ENCODE results near the gene FERMT1. TPM values are rescaled to one million over a fixed set of nuclear protein-coding genes. Genes with fewer than 3 reads are reported as not detected.

The FERMT1 gene
- total and polyA plus RNA-seq, 2 of the 13 experiments (the other 11 are each of a cell fraction or from before 2014, with no cell fraction given) = 15.8 to 29.5 TPM

- TF ChIP-seq PBX3 (CRISPR knock-in tag; IDR thresholded peaks at IDR 0.05; ENCODE audit: borderline replicate concordance) = peak; percentile 89; the same call in 1 of the 2 replicates
- 0 out of 2 replicates have a peak, but pooled peaks have one; percentile 1 for TF ChIP-seq STAT5B (CRISPR knock-in tag; IDR thresholded peaks at IDR 0.05)
- TF ChIP-seq IRF2 (CRISPR knock-in tag; IDR thresholded peaks at IDR 0.05) = peak; percentile 80
- peak; percentile 39; the same call in 1 of the 2 replicates for TF ChIP-seq ZNF317 (CRISPR knock-in tag; IDR thresholded peaks at IDR 0.05)
- TF ChIP-seq SRY (CRISPR knock-in tag; IDR thresholded peaks at IDR 0.05) = peak; percentile 4
- TF ChIP-seq ZNF10 (CRISPR knock-in tag; IDR thresholded peaks at IDR 0.05; ENCODE audit: borderline replicate concordance, low read depth) = 0 out of 2 replicates have a peak, but pooled peaks have one; percentile 23
- TF ChIP-seq PLSCR1 (CRISPR knock-in tag; IDR thresholded peaks at IDR 0.05; ENCODE audit: borderline replicate concordance) = peak; percentile 95
- peak; percentile 61; the same call in 1 of the 2 replicates for TF ChIP-seq ZNF577 (CRISPR knock-in tag; IDR thresholded peaks at IDR 0.05; ENCODE audit: borderline replicate concordance, low read depth)
- peak; percentile 71 for TF ChIP-seq HMGXB3 (CRISPR knock-in tag; IDR thresholded peaks at IDR 0.05; ENCODE audit: borderline replicate concordance)
- peak; percentile 73 for TF ChIP-seq MED1 (CRISPR knock-in tag; IDR thresholded peaks at IDR 0.05)
- TF ChIP-seq CBX5 (CRISPR knock-in tag; IDR thresholded peaks at IDR 0.05; ENCODE audit: borderline replicate concordance) = peak; percentile 72; the same call in 1 of the 2 replicates
- peak; percentile 93 for TF ChIP-seq BRD4 (CRISPR knock-in tag; IDR thresholded peaks at IDR 0.05)
- no peak for TF ChIP-seq ZSCAN30 (CRISPR knock-in tag; IDR thresholded peaks at IDR 0.05)
- peak; percentile 55 for TF ChIP-seq DBP (CRISPR knock-in tag; IDR thresholded peaks at IDR 0.05; ENCODE audit: not compliant biosample characterization)
- TF ChIP-seq ZZZ3 (CRISPR knock-in tag; IDR thresholded peaks at IDR 0.05; ENCODE audit: borderline replicate concordance) = peak; percentile 87
- TF ChIP-seq POGK (CRISPR knock-in tag; conservative IDR thresholded peaks at IDR 0.05) = peak; percentile 94; the same call in 1 of the 2 replicates
- peak; percentile 43; the same call in 1 of the 2 replicates for TF ChIP-seq ATF3 (CRISPR knock-in tag; IDR thresholded peaks at IDR 0.05)
- no peak for TF ChIP-seq SOX6 (IDR thresholded peaks at IDR 0.05)
- no peak; the same call in 1 of the 2 replicates for TF ChIP-seq SOX6 (CRISPR knock-in tag; IDR thresholded peaks at IDR 0.05)
These were observed at the start of gene FERMT1 (continued) for GRCh38 chr20:6122873-6123648.
